Measurements from ENCODE around the gene PATE2.

DNA sequence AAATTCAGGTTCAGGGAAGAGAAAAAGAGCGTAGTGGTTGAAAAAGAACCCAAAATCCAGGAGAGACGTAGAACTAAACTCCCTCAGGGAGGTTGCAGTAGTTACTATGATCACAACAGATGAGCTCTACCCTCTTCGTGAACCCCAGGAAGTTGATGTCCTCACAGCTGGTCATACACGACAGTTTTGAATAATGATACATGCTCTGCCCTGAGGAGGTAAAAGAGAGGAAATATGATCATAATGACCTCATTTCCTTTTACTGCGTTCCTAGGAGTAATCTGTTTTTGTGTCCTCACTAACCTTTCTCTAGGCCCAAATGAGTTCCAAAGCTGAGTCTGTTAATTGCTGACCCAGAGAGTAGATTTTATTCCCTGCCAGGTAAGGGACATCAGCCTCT lies 1.3 kb downstream of the PATE2 start:
- no peak for TF ChIP-seq TAF1 (IDR thresholded peaks at IDR 0.05; ENCODE audit: low read depth, low read length)
- no peak for TF ChIP-seq POLR2A (IDR thresholded peaks at IDR 0.05; ENCODE audit: low read depth, low read length)
- TF ChIP-seq POLR2AphosphoS5 (IDR thresholded peaks at IDR 0.05; ENCODE audit: low read depth, low read length), result no peak
